Left cardiac atrium (tissue), 4 donors: ENCODE results near the gene CKAP2. TPM values are rescaled to one million over a fixed set of nuclear protein-coding genes. Genes with fewer than 3 reads are reported as not detected.
A peak's percentile ranks its signal among the peaks of the same experiment; 100 is the strongest.
"Not testable (repeated sequence)": the region's sequence is repeated elsewhere in the genome, so short reads cannot be mapped to it uniquely, and the experiment has no call there.

ENCODE experiments used
- ATAC-seq, 2 donors: fragments of 200-7000 bp; cut with Tn5 transposase; one replicate each; pipeline ENCODE4 v1.9.1; 2020; ENCODE audit warnings: mild to moderate bottlenecking in 2 of 2, moderate library complexity in 2 of 2
- DNase-seq: peaks from one replicate; pipeline ENCODE4 v3.0.0-alpha.2; 2020
- intact Hi-C, 2 donors: fragments of 100-400 bp; cut with DNase I; formaldehyde crosslinking; loops; one replicate each; pipeline versions ENCODE4 v1.14.1 to v1.15.1; 2022 to 2023
- long read RNA-seq: library from polyadenylated mRNA; unstranded; transcript quantifications from one replicate; pipeline ENCODE4 v2.0.0, GENCODE V29; 2021
- total RNA-seq, 2 donors: library from RNA; stranded (reverse); fragmentation: NEBNext Ultra II Directional; extraction: Animal tissue kit (Norgen Biotek cat#: 25700); gene quantifications; one replicate each; pipeline ENCODE4 v1.2.1, GENCODE V29; 2021
- donor health status: DM: no; HTN: yes; CAD: no.
- donor health status: DM: no; HTN: yes; CAD: no; lungs with severe emphysema.
- donor health status: DM: yes; HTN: yes; CAD: no.
- donor health status: Dilated cardiomyopathy.

CKAP2 gene
- 1 to 10 TPM; 6.0 to 8.9 TPM for total RNA-seq
- long read RNA-seq, partial matches to known transcripts, result 4 of 6 reads
- long read RNA-seq, other reads (novel, unspliced or antisense), result 0 of 6 reads

- DNase-seq (peak; percentile 96), ATAC-seq (peak; percentile 90 to 96)
- intact Hi-C loops, result loop anchor here (10.0 kb wide), 2 partner anchors 60 to 260 kb away; no protein-coding TSS in a partner anchor
These were observed at the start of gene CKAP2 for GRCh38 chr13:52454820-52455676. CKAP2 (plus strand) TSS chr13:52455478; CDS start chr13:52455557, 79 bp downstream.

- peak; percentile 86 for DNase-seq
- intact Hi-C loops, result no loop called here
- peak; percentile 94 for ATAC-seq
These were observed 49.3 kb upstream of the CKAP2 start, which contains the start of gene THSD1 for GRCh38 chr13:52405767-52406494. THSD1 (minus strand) TSS chr13:52406172; CDS start chr13:52402600, 3,572 bp downstream.

- intact Hi-C loops, result no loop called here
- DNase-seq (no peak), ATAC-seq (no peak)
These were observed 48.6 kb upstream of the CKAP2 start for GRCh38 chr13:52406629-52407028.

- intact Hi-C loops, DNase-seq, ATAC-seq: not testable (repeated sequence)
These were observed 47.8 kb upstream of the CKAP2 start for GRCh38 chr13:52407436-52407835.

- ATAC-seq, DNase-seq, intact Hi-C loops: not testable (repeated sequence)
These were observed 47.1 kb upstream of the CKAP2 start for GRCh38 chr13:52408071-52408658.

- intact Hi-C loops, result no loop called here
- ATAC-seq, result no peak
- DNase-seq, result no peak
These were observed 43.6 kb upstream of the CKAP2 start for GRCh38 chr13:52411629-52412028.

- ATAC-seq (no peak), DNase-seq (no peak)
- intact Hi-C loops, result no loop called here
These were observed 43.1 kb upstream of the CKAP2 start for GRCh38 chr13:52412128-52412527.

- DNase-seq (no peak), ATAC-seq (peak in 1 of 2 donors; percentile 47)
These were observed 41.2 kb upstream of the CKAP2 start for GRCh38 chr13:52414051-52414450.

GRCh38 chr13:52414963-52415362 lies 40.3 kb upstream of the CKAP2 start:
- no peak for ATAC-seq
- intact Hi-C loops, result no loop called here

More at GRCh38 chr13:52414051-52414450, 41.2 kb upstream of the CKAP2 start:
- intact Hi-C loops, result no loop called here

GRCh38 chr13:52419080-52419479 lies 36.2 kb upstream of the CKAP2 start:
- intact Hi-C loops, result no loop called here
- ATAC-seq (no peak), DNase-seq (no peak)

More at GRCh38 chr13:52414963-52415362, 40.3 kb upstream of the CKAP2 start:
- no peak for DNase-seq

- ATAC-seq (no peak), DNase-seq (no peak)
- intact Hi-C loops, result no loop called here
These were observed 34.1 kb upstream of the CKAP2 start for GRCh38 chr13:52421216-52421615.

GRCh38 chr13:52428295-52428694 lies 27.0 kb upstream of the CKAP2 start:
- intact Hi-C loops, result no loop called here
- ATAC-seq, result peak; percentile 39 to 59
- DNase-seq, result no peak

GRCh38 chr13:52432456-52432855 lies 22.8 kb upstream of the CKAP2 start:
- intact Hi-C loops, result no loop called here
- ATAC-seq, result peak; percentile 56 to 57

GRCh38 chr13:52446265-52446664 lies 9.0 kb upstream of the CKAP2 start:
- no peak for ATAC-seq
- no peak for DNase-seq
- intact Hi-C loops, result loop anchor here (5.0 kb wide), 2 partner anchors 49 to 99 kb away; no protein-coding TSS in a partner anchor

More at GRCh38 chr13:52432456-52432855, 22.8 kb upstream of the CKAP2 start:
- DNase-seq, result no peak

GRCh38 chr13:52447354-52447753 lies 7.9 kb upstream of the CKAP2 start:
- no peak for DNase-seq
- intact Hi-C loops, result loop anchor here (5.0 kb wide), 2 partner anchors 50 to 100 kb away; no protein-coding TSS in a partner anchor
- no peak for ATAC-seq

GRCh38 chr13:52447815-52448552 lies 7.3 kb upstream of the CKAP2 start:
- intact Hi-C loops, result loop anchor here (5.0 kb wide), 2 partner anchors 51 to 101 kb away; no protein-coding TSS in a partner anchor
- DNase-seq, result no peak

GRCh38 chr13:52449331-52450011 lies 5.8 kb upstream of the CKAP2 start:
- ATAC-seq, result no peak
- intact Hi-C loops, result loop anchor here (1.0 to 10.0 kb wide), 5 partner anchors 52 to 255 kb away; no protein-coding TSS in a partner anchor
- DNase-seq, result no peak

More at GRCh38 chr13:52447815-52448552, 7.3 kb upstream of the CKAP2 start:
- ATAC-seq, result no peak
